ENCODE measurements around the gene PRR5.
A peak's percentile ranks its signal among the peaks of the same experiment; 100 is the strongest.

PRR5 gene

DNA sequence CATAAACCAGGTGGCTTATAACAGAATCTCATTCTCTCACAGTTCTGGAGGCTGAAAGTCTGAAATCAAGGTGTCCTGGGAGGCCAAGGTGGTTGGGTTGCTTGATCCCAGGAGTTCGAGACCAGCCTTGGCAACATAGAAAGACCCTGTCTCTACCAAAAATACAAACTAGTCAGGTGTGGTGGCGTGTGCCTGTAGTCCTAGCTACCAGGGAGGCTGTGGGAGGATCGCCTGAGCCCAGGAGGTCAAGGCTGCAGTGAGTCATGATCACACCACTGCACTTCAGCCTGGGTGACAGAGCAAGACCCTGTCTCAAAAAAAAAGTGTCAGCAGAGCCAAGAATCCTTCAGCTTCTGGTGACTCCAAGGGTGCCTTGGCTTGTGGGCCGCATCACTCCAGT, 8.9 kb upstream of the PRR5 start:
- DNase-seq (ENCODE audit: low read depth) = no peak
- TF ChIP-seq, protein P1, sequence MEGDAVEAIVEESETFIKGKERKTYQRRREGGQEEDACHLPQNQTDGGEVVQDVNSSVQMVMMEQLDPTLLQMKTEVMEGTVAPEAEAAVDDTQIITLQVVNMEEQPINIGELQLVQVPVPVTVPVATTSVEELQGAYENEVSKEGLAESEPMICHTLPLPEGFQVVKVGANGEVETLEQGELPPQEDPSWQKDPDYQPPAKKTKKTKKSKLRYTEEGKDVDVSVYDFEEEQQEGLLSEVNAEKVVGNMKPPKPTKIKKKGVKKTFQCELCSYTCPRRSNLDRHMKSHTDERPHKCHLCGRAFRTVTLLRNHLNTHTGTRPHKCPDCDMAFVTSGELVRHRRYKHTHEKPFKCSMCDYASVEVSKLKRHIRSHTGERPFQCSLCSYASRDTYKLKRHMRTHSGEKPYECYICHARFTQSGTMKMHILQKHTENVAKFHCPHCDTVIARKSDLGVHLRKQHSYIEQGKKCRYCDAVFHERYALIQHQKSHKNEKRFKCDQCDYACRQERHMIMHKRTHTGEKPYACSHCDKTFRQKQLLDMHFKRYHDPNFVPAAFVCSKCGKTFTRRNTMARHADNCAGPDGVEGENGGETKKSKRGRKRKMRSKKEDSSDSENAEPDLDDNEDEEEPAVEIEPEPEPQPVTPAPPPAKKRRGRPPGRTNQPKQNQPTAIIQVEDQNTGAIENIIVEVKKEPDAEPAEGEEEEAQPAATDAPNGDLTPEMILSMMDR (IDR thresholded peaks at IDR 0.05; ENCODE audit: insufficient read depth, low read depth, low read length, missing control alignments) = no peak
- H3K4me3 ChIP-seq (ENCODE audit: low read length) = no peak overlapping the region

DNA sequence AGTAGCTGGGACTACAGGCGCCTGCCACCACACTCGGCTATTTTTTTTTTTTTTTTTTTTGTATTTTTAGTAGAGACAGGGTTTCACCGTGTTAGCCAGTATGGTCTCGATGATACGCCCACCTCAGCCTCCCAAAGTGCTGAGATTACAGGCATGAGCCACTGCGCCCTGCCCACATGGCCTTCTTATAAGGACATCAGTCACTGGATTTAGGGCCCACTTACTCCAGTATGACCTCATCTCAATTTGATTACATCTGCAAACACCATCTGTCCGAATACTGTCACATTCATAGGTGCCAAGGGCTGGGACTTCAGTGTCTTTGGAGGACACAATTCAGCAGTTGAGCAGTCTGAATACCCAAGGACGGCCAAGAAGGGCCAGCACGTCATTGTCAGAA, 8.2 kb upstream of the PRR5 start:
- H3K4me3 ChIP-seq (ENCODE audit: low read length) = no peak overlapping the region
- TF ChIP-seq, protein P1 (IDR thresholded peaks at IDR 0.05; ENCODE audit: insufficient read depth, low read depth, low read length, missing control alignments) = no peak
- DNase-seq (ENCODE audit: low read depth) = no peak

DNA sequence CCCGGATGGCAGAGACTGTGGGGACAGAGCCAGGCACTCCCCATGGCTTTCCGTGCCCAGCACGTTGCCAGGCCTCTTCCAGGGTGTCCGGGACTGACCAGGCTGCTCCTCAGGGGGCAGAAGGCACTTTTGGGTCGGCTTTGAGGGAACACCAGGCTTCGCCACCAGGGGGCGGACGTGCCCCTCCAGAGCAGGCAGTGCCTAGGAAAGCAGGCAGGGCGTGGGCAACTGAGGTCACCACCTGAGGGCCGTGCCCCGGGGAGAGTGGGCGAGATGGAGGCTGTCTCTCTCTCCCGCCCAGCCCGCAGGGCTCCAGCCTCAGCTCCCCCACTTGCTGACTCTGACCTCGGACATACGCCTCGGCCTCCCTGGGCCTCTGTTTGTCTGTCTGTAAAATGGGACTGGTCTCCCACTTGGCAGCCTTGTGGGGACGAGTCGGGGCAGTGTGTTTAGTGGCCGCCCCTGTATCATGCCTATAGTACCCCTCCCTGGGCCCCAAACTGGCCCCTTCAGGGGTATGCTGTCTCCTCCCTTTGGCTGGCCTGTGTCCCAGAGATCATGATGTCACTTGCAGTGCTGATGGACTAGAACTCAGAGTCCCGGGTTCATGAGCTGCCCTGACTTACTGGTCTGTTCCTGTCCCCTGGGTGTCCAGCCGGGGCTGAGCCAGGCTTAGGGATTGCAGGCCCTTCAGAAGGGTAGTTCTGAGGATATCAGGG, 4.4 kb upstream of the PRR5 start:
- TF ChIP-seq, protein P1 (IDR thresholded peaks at IDR 0.05; ENCODE audit: insufficient read depth, low read depth, low read length, missing control alignments) = peak; percentile 91
- DNase-seq (ENCODE audit: low read depth) = peak; percentile 72
- H3K4me3 ChIP-seq (ENCODE audit: low read length) = no peak overlapping the region

DNA sequence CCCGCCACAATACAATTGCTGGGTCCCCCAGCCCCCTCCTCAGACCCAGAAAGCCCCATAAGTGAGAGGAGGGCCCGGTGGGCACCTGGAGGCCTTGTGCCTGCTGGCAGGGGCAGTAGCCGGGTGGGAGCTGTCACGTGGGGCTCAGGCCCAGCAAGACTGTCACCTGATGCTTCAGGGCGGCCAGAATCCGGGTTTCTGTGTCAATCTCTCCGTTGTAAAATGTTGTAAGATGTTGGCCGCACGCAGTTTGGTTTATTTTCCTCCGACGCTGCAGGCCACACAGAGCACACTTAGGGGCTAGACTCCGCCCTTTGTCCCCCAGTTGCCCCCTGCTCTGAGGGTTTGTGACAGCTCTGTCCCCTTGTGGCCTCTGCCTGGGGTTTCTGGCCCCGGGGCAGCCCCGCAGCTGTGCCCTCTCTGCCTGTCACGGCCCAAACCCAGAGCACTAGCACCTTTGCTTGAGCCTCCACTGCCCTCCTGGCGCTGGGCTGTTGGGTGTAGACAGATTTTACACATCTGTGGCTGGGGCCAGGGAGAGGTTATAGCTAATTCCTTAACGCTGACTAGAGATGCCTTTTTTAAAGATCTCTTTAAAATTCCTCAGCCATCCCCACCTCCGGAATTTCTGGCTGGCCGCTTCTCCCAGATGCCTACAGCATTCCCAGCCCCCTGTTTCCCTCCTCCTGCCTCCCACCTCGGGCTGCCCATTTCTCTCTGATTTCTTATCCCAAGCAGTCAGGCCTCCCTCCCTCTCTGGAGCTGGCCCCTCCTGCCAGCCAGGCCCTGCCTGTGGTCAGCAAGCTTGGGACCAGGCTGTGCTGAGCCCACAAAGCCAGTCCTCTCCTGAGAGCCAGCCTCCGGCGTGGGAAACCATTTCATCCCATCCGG, 3.2 kb upstream of the PRR5 start:
- TF ChIP-seq, protein P1 (IDR thresholded peaks at IDR 0.05; ENCODE audit: insufficient read depth, low read depth, low read length, missing control alignments) = no peak
- DNase-seq (ENCODE audit: low read depth) = no peak
- H3K4me3 ChIP-seq (ENCODE audit: low read length) = no peak overlapping the region

DNA sequence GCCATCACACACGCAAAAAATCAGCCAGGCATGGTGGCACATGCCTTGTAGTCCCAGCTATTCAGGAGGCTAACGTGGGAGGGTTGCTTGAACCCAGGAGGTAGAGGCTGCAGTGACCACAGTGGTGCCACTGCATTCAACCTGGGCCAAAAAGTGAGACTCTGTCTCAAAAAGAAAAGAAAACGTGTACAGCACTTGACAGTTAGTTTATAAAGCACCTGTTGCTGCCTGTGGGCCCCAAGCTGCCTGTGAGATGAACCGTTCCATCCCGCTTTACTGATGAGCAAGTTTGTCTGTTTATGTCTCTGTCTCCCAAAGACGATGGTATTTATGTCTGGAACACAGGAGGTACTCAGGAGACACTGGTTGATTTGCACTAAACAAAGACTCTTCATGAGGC, 1.5 kb upstream of the PRR5 start:
- TF ChIP-seq, protein P1 (IDR thresholded peaks at IDR 0.05; ENCODE audit: insufficient read depth, low read depth, low read length, missing control alignments) = no peak
- no peak overlapping the region for H3K4me3 ChIP-seq (ENCODE audit: low read length)

DNA sequence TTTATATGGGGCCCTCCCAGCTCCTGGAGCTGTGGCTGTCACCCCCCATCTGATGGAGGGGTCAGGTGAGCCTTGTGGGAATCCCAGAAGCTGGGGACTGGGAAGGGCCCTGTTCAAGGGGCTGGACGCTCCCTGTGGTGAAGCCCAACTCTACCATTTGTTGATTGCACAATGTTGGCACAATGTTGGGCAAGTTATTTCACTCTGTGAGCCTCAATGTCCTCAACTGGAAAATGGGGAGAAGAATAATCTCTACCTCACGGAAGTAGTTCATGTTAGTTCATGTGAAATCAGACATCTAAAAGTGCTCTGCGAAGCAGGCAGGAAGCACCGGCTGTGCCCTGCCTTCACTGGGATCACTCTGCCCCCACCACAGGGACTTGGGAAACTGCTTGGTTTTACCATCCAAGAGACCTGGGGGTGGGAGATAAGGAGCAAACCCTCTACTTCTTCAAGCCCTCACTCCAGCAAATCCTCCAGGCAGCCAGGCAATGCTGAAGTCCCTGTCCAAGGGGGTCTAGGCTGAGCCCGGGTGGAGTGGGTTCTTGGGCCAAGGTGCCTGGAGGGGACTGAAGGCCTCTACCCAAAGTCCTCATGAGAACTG, 715 bp upstream of the PRR5 start:
- no peak overlapping the region for H3K4me3 ChIP-seq (ENCODE audit: low read length)
- DNase-seq (ENCODE audit: low read depth) = no peak
- TF ChIP-seq, protein P1 (IDR thresholded peaks at IDR 0.05; ENCODE audit: insufficient read depth, low read depth, low read length, missing control alignments) = no peak

More for the DNA sequence above, 1.5 kb upstream of the PRR5 start:
- no peak for DNase-seq (ENCODE audit: low read depth)

Measured in epithelial cell of esophagus (primary cell).